ENCODE measurements around the gene CD38.
"Not testable (repeated sequence)": the region's sequence is repeated elsewhere in the genome, so short reads cannot be mapped to it uniquely, and the experiment has no call there.

The CD38 gene

DNA sequence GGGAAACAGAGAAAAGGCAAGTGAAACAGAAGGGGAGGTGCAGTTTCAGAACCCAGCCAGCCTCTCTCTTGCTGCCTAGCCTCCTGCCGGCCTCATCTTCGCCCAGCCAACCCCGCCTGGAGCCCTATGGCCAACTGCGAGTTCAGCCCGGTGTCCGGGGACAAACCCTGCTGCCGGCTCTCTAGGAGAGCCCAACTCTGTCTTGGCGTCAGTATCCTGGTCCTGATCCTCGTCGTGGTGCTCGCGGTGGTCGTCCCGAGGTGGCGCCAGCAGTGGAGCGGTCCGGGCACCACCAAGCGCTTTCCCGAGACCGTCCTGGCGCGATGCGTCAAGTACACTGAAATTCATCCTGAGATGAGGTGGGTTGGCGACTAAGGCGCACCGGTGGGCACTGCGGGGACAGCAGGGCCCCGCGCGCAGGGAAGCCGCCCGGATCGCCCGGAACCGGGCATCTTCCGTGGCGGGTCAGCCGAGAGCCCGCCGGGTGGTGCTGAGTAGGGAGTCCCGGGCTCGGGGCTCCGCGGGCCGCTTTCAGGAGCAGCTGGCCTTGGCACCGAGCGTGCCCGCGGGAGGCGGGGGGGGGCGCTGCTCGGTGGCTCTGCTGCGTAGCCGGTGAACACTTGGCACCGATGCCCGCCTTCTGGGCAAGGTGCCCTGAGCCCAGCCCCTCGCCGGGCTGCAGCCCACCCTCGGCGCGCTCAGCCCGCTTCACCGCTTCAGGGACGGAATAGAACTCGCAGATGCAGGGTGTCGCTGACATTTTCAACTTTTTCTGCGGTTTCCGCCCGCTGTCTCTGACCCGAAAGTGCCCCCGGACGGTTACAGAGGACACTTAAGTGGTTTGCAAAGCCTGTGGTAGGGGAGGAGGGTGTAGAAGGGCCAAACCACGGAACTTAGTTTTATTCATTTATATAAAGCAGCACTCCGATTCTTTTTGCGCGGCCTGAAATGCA lies at the start of gene CD38:
Gene CD38 (plus strand): TSS at position 40 of the 953 bp plus-strand sequence. CDS start 87 bp downstream, at position 127.
- no peak for DNase-seq (ENCODE audit: low spot score)

DNA sequence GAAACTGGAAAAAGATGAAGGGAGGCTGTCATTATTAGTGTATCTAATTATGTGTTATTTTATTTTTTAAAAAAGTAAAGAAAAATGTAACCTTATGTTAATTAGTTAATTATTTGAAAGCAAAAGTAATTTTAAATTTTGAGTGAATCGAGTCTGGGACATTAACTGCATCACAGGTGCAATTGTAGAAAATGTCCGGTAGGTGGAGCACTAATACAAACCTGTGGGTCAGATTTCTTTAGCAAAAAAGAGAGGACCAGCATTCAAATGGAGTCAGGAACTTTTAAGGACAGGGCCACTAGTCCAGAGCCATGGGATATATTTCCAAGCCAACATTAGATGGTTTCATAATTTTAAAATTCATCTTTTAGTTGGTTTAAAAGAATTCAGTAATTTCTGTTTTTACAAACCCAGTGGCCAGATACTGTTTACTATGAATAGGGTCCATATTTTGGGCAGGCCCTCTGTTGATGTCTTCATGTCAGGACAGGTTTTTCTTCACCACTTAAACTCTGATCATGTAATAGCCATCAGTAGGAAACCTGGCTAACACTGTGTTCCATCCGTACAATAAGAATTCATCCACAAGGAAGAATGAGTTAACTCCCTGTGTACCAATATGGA lies 48.1 kb upstream of the CD38 start:
- DNase-seq (ENCODE audit: low spot score) = peak; percentile 53

DNA sequence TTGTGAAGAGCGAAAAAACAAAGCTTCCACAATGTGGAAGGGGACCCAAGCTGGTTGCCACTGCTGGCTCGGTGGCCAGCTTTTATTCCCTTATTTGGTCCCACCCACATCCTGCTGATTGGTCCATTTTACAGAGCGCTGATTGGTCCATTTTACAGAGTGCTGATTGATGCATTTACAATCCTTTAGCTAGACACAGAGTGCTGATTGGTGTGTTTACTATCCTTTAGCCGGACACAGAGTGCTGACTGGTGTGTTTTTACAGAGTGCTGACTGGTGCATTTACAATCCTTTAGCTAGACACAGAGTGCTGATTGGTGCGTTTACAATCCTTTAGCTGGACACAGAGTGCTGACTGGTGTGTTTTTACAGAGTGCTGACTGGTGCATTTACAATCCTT lies 45.1 kb upstream of the CD38 start:
- DNase-seq (ENCODE audit: low spot score) = not testable (repeated sequence)

DNA sequence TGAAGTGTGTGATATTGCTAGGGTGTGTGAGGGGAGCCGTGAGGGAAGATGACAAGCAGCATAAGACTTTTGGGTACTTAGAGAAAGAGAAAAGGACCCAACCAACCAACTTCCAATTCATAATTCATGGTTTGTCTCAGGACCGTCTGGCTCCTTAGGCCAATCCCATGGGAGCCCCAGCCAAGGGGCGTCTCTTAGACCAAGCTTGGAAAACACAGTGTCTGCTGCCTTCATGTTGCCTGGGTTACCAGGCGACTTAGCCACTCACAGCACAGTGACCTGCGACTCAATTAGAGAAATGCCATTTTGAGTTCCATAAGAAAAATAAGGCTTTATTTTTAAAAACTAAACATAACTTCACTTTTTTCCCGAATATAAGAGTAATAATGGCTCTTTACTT lies 42.6 kb upstream of the CD38 start:
- DNase-seq (ENCODE audit: low spot score) = no peak

DNA sequence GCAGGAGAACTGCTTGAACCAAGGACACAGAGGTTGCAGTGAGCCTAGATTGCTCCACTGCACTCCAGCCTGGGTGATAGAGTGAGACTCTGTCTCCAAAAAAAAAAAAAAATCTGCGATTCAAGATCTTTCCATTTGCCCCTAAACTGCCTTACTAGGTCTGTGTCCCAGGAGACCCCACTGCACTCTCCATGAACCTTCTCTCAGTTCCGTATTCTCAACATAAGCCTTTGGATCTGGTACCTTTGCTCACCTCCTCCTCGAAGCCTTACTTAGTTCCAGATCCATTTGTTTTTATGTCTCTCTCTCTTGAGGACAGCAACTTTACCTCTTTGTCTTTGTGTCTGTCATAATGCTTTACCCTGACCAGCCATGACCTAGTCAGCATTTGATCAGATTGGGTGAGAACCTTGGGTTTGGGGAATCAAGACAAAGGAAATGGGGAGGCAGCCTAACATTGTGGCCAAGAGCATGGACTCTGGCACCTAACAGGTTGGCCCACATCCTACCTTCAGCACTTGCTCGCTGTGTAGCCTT lies 41.5 kb upstream of the CD38 start:
- DNase-seq (ENCODE audit: low spot score) = no peak

DNA sequence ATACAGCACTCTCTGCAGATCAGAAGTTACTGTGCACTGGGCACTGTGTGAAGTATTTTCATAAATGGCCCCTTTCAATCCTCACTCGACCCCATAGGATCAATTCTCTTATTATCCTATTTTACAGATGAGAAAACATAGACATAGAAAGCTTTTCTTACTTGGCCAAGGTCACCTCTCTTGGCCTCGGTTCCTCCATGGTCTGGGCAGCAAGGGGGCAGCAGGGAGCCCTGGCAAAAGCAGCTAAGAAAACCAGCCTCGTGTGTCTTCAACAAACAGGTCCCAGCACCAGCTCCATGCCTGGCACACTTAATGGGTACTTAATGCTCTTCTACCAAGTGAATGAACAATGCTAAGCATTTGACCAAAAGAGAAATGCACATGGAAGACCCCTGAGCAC lies 40.9 kb upstream of the CD38 start:
- no peak for DNase-seq (ENCODE audit: low spot score)

DNA sequence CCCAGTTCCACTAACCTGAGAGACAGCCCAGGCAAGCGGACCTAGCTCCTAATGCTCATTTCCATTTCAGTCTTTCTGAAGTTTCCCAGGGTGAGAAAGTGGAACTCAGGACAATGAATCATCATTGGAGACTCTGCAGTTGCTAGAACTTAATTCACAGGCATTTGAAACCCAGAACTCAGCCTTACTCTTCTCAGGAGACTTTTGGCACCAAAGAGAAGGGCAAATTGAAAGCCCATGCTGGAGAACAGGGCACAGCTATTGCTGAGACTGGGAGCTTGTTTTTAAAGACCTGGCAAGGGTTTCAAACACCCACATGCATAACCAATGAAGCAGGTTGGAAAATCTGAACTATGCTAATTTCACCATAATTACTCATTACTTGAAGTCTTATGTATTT lies 39.3 kb upstream of the CD38 start:
- no peak for DNase-seq (ENCODE audit: low spot score)

DNA sequence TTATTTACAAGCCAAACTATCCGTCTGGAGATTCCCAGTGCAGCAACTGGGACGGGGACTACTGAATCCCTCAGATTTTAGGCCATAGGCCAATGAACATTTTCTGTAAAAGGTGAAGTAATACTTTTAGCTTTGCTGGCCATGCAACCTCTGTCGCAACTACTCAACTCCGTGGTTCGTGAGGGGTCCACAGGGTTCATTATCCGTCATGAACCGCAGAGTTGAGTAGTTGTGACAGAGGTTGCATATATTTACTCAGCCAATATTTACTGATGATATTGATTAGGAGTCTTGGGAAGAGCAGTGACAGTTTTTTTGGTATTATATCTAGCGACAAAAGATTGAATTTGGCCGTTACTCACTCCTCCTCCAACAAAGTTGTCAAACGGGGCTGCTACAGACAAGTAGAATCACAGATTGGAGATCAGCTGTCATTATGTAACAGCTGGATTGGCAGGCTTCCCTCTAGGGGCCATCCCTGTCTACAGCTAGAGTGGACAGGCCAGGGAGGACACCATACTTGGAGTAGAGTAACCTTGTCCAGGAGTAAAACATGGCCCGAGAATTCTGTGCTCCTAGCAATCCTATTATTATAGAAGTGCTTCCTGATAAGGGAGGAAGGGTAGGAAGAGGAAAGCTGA lies 37.2 kb upstream of the CD38 start:
- no peak for DNase-seq (ENCODE audit: low spot score)

DNA sequence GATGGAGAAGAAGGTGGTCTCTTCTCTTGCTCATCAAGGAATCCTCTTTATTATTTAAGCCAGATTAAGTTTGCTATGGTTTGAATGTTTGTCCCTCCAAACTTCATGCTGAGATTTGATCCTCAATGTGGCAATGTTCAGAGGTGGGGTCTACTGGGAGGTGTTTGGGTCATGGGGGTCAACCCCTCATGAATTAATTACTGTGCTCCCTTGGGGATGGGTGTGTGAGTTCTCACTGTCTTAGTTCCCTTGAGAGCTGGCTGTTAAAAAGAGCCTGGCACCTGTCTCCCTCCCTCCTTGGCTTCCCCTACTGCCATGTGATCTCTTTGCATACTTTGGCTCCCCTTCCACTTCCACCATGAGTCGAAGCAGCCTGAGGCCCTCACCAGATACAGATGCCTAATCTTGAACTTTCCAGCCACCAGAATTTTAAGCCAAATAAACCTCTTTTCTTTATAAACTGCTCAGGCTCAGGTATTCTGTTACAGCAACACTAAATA lies 36.0 kb upstream of the CD38 start:
- no peak for DNase-seq (ENCODE audit: low spot score)

DNA sequence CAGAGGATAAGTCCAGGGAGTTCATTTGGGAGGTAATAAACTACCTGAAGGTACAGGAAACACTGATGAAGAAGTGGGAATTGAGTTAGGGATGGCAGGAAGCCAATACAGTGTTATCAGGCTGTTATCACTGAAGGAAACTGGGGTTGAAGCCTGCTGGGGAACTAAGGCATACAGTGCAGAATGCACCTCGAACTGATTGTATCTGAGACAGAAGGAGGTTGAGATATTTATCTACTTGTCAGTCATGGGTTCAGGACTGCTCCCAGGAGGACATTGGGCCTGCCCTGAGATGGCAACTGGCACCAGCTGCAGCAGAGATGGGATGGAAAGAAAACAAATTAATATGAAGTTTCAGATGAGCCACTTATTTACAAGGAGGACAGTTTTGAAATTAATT lies 35.5 kb upstream of the CD38 start:
- no peak for DNase-seq (ENCODE audit: low spot score)

DNA sequence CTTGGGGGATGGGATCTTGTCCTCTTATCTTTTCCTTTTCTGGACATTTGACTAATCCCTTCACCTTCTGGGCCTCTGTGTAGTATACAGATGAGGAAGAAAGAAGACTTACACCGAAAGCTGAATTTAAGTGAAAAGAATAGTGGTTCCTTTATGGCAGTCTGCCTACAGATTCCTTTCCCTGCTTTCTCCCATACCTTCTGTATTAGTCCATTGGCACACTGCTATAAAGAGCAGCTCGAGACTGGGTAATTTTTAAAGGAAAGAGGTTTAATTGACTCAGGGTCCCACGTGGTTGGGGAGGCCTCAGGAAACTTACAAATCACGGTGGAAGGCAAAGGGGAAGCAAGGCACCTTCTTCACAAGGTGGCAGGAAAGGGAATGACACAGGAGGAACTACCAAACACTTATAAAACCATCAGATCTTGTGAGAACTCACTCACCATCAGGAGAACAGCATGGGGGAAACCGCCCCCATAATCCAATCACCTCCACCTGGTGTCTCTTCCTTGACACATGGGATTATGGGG lies 34.0 kb upstream of the CD38 start:
- DNase-seq (ENCODE audit: low spot score) = no peak

DNA sequence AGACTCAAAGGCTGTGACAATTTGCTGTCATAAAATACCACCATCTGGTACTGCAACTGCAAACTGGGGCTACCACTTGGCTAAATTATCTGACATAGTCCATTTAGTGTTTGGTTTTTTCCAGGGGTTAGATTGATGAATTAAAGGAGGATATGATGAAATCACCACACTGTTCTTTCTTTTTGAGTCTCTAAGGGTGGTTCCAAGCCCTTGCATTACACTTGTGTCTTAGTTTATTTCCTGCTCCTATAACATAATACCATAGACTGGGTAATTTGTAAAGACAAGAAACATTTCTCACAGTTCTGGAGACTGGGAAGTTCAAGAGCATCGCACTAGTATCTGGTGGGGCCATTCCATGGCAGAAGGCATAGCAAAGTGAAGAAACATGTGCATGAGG lies 32.0 kb upstream of the CD38 start:
- no peak for DNase-seq (ENCODE audit: low spot score)

DNA sequence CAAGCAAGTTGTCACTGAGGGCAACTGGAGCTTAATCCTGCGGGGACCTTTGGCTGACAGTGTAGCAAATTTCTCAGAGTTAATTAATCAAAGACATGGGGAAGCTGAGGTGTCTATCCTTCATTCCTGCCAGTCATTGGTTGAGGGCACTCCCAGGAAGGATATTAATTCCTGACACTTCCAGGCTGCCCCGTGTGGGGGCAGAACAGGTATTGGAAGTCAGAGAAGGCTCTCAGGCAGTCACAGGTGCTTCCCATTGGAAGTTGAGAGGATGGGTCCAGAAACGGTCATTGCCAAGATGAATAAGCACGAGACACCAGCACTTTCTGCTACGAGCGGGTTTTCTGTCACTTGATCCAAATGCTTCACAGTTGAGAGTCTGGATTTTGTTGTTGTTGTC lies 29.1 kb upstream of the CD38 start:
- no peak for DNase-seq (ENCODE audit: low spot score)

DNA sequence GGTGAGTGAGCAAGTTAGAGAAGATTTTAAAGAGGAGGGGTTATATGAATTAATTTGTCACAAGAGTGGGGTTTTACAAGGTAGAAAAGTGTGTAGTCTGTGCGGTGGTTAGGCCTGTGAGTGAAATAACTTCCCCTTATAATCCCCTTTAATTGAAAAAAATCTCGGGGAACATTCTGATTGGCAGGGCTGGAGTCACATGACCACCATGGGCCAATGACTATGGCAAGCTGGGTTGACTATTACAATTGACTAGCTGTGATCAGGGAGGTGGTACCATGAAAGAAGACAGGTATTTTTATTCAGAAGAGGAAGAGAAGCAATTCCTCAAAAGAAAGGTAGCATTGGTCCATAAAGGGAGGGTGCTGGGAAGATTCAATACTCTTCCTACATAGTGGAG lies 27.0 kb upstream of the CD38 start:
- DNase-seq (ENCODE audit: low spot score) = no peak

DNA sequence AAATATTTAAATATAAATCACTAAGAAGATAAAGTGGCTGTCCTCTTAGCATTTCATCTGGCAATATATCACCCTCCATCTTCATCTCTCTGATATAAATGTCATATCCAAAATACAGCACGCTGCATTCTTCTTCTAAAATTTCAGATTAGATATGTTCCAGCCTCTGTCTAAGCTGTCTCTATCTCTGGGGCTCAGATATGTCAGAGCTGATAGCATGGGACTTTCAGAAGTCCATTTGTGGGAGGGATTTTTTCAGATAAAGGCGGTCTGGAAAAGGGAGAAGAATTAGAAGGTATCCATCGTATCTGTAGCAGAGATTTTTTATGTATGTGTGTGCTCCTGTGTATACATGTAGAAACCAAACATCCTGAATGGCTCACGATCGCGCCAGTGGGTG lies 25.0 kb upstream of the CD38 start:
- DNase-seq (ENCODE audit: low spot score) = no peak

DNA sequence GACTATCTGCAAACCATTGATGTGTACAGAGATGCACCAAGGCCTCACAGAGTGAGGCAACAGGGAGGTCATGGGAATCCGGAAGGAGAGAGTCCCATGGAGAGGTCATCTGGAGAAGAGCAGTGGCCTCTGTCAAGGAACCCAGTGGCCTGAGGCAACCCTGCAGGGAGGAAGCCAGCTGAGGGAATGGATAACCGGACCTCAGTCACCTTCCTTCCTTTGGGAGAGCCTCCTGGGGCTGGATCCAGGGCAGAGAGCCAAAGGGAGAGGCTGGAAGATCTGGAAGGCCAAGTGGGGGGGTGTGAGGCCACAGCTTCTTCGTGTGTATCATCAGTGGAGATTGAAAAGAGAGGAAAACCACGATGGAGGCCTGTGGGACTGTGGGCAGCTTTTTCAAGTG lies 24.3 kb upstream of the CD38 start:
- DNase-seq (ENCODE audit: low spot score) = no peak

DNA sequence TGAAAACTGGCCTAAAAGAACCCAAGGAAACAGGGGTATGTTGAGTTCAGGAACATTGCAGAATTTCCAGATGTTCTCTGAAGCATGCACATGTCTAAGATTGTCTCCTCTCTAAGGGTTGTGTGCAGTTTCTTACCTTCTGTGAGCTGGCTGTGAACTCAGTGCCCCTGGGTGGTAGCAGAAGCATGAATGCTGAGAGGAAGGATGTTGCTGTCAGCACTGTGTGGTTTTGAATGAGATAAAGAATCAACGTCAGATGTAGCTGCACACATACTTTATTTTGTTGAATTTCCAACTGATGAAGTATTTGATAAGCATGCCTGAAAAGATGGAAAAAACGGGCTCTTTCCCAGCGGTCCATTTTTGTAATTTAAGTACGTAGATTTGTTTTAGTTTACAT lies 23.8 kb upstream of the CD38 start:
- DNase-seq (ENCODE audit: low spot score) = no peak

DNA sequence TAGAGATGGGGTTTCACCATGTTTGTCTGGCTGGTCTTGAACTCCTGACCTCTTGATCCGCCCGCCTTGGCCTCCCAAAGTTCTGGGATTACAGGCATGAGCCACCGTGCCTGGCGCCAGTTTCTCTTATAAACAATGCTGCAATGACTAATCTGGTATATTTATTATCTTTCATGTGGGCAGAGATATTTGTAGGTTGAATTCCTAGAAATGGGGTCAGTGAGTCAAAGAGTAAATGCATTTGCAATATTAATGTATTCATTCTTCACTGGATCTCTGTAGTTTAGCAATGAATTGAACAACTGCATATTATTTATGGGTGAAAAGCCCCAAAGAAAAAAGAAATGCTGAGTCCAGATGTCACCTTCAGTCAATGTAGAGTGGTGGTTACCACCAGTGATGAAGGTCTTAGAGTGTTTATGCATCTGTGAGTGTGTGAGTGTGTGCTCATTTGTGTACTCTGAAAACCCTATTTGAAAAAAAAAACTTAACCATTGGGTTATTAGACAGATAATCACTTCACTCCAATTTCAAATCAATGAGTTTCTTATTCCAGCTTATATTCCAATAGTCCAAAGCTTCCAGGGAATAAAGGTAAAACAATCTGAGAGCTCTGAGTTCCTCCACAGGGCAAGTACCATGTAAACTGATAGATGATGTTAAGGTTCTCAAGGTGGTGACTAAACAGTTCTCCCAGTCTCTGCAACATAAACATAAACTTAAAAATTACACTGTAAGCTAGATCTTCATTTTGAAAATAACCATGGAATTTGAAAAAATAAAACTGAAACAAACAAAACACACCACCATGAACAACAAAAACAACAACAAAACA lies 22.6 kb upstream of the CD38 start:
- no peak for DNase-seq (ENCODE audit: low spot score)

DNA sequence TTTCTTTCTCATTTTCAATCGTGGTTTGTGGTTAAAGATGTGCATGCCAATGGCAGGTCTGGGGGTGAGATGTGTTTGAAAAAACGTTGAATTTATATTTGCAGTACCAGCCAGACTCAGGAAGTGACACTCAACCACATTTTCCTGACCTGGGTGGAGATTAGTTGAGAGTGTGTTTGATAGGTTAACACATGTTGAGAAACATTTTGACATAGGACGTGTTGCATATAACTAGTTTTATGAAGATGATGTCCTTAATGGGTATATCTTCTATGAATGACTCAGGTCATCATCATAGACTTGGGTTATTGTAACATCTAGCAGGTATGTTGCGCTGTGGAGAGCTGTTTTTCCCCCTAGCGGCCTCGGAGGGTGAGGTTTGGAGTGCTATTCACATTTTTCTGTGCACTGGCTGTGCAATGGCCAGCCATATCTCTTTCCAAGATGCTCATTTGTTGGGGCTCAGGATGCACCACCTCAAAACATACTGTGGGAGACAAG lies 21.7 kb upstream of the CD38 start:
- no peak for DNase-seq (ENCODE audit: low spot score)

DNA sequence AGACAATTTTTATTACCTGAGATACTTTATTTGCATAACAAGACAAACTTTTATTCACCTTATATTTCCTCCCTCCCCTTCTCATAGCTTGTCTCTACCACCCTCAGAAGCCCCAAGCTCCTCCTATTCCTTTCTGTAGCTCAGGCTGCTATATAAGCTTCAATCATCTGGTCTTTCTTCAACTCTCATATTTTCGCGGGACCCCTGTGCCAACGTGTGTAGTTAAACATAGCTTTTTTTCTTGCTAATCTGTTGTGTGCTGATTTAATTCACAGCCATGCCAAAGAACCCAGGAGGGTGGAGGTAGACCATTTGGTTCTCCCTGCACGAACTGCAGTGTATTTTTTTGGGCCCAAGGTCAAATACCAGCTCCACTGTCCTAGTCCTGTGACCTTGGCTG lies 21.1 kb upstream of the CD38 start:
- no peak for DNase-seq (ENCODE audit: low spot score)

DNA sequence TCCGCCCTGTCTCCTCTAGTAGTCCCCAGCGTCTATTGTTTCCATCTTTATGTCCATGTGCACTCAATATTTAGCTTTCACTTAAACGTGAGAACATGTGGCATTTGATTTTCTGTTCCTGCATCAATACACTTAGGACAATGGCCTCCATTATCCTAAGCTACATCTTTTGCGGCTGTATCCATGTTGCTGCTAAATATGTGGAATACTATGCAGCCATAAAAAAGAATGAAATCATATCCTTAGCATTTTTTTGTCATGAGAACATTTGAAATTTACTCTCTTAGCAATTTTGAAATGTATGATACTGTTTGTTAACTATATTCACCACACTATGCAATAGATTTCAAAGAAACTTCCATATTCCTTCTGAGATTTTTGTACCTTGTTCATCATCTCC lies 19.8 kb upstream of the CD38 start:
- no peak for DNase-seq (ENCODE audit: low spot score)

Data from LoVo (cell line).